Immature natural killer cell (primary cell): ENCODE results near the gene USP5. TPM values are rescaled to one million over a fixed set of nuclear protein-coding genes. Genes with fewer than 3 reads are reported as not detected.
"Not testable (repeated sequence)": the region's sequence is repeated elsewhere in the genome, so short reads cannot be mapped to it uniquely, and the experiment has no call there.

Experiments used
- DNase-seq, 3 donors: peaks; one replicate each; pipeline ENCODE4 v3.0.0; 2022; ENCODE audit warnings: mixed read lengths in 1 of 3
- H3K27ac Mint-ChIP-seq, 6 donors: one replicate each; pipeline ENCODE4 v1.8.0; 2020; ENCODE audit warnings: mixed read lengths in 6 of 6, mild to moderate bottlenecking in 5 of 6, inconsistent platforms in 4 of 6, moderate library complexity in 3 of 6
- H3K27me3 Mint-ChIP-seq, 3 donors: one replicate each; pipeline ENCODE4 v1.8.0; 2020 to 2021; ENCODE audit warnings: low read depth in 3 of 3, mild to moderate bottlenecking in 3 of 3, mixed read lengths in 3 of 3, moderate library complexity in 3 of 3, inconsistent platforms in 1 of 3
- H3K36me3 Mint-ChIP-seq, 3 donors: one replicate each; pipeline ENCODE4 v1.8.0; 2020; ENCODE audit warnings: mixed read lengths in 3 of 3, inconsistent platforms in 2 of 3, mild to moderate bottlenecking in 2 of 3
- H3K4me1 Mint-ChIP-seq, 2 donors: one replicate each; pipeline ENCODE4 v1.8.0; 2020; ENCODE audit warnings: inconsistent platforms in 2 of 2, mild to moderate bottlenecking in 2 of 2, mixed read lengths in 2 of 2, moderate library complexity in 1 of 2
- H3K4me3 Mint-ChIP-seq, 5 donors: one replicate each; pipeline ENCODE4 v1.8.0; 2020; ENCODE audit warnings: mild to moderate bottlenecking in 5 of 5, mixed read lengths in 5 of 5, inconsistent platforms in 3 of 5, moderate library complexity in 3 of 5
- H3K9me3 Mint-ChIP-seq, 6 donors: one replicate each; pipeline ENCODE4 v1.8.0; 2020; ENCODE audit warnings: mild to moderate bottlenecking in 6 of 6, mixed read lengths in 6 of 6, inconsistent platforms in 4 of 6, moderate library complexity in 3 of 6
- polyA plus RNA-seq, 3 donors: library from polyadenylated mRNA; unstranded; fragments of 300-500 nt; fragmentation: Illumina TruSeq; gene quantifications; one replicate each; pipeline ENCODE4 v1.2.3, GENCODE V29; 2021

The USP5 gene
- polyA plus RNA-seq, 3 donors from 2014 or later, result 41.3 to 54.0 (median 52.0) TPM

- no peaks in the 10 kb centered on the region for H3K9me3 Mint-ChIP-seq
- H3K36me3 Mint-ChIP-seq, result no peaks in the 10 kb centered on the region
- peaks cover 0 to 3% (median 0%) of the 10 kb centered on the region in 3 donors for H3K27me3 Mint-ChIP-seq
- no peaks in the 10 kb centered on the region for H3K4me1 Mint-ChIP-seq
- DNase-seq, result no peak
- no peak overlapping the region for H3K27ac Mint-ChIP-seq
- H3K4me3 Mint-ChIP-seq, result no peak overlapping the region
These were observed 51.8 kb downstream of the USP5 start for GRCh38 chr12:6903722-6904121.

DNA sequence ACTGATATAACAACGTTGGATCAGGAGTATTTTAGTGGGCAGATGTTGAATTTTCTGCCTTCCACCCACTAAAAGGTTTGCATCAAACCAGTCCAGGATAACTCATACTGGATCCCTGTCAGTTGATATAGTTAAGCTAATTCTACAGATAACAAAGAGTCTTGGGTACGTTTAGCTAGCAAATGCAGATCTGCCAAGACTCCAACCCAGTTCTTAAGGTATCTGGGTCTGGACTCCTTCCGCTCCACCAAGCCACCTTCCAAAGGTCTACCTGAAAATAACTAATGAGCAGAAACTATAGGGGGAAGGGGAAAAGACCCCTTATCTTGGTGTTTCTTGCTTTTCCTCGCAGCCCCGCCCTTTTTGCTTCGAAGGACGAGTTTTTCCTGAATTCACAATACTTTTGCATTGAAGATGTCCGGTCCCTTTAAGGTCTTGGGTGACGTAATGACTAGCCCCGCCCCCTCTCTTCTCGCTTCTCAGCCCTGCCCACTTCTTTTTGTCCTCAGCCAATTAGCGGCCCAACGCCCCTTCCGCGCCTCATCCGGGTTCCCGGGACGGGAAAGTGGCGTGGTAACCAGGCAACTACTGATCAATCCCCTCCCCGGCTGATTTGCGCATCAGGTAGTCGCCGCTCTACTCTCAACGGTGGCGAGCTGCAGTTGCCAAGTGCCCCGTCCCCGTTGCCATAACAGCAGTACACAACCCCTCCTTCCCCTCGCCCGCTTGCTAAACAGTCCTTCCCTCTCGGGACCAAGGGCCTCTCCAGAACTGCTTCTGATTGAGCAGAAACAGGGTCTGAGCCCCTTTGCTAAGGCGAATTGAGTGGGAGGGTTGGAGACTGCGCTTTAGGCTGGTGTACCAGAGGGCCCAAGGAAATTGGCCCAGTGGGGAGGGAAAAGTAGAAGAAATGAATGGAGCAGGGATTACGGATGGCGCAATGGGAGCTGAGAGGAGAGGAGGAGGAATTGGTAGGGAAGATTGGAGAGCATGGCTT is 52.6 kb downstream of the USP5 start, which contains the start of gene LRRC23:
TSS of gene LRRC23 (plus strand) at position 543 of the 997 bp plus-strand sequence. CDS start 812 bp downstream, outside the sequence.
- H3K36me3 Mint-ChIP-seq, result no peaks in the 10 kb centered on the region
- DNase-seq, result peak; percentile 97
- H3K4me3 Mint-ChIP-seq, result no peak within 1 kb of the TSS
- no peaks in the 10 kb centered on the region for H3K4me1 Mint-ChIP-seq
- no peak within 1 kb of the TSS for H3K27ac Mint-ChIP-seq
- no peaks in the 10 kb centered on the region for H3K9me3 Mint-ChIP-seq
- peaks cover 0 to 3% (median 0%) of the 10 kb centered on the region in 3 donors for H3K27me3 Mint-ChIP-seq

DNA sequence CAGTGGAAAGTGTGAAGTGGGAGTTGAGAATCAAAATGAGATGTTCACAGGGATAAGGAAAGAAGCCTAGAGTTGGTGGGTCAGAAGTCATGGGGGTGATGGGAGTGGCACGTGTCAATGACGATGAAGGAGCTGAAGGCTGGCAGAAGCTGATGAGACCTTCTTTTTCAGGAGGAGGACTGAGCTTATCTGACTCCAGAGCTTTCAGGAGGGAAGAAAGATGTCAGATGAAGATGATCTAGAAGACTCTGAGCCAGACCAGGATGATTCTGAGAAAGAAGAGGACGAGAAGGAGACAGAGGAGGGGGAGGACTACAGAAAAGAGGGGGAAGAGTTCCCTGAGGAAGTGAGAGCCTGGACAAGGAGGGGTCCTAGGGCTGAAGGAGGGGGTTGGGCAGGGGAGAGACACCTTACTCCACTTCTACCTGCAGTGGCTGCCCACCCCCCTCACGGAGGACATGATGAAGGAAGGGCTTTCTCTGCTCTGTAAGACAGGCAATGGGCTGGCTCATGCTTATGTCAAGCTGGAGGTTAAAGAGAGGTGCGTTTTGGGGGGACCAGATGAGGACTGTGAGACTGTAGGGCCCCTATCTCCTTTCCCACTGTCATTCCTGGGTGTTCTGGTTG is 53.6 kb downstream of the USP5 start:
- peaks cover 0 to 3% (median 0%) of the 10 kb centered on the region in 3 donors for H3K27me3 Mint-ChIP-seq
- H3K4me1 Mint-ChIP-seq, result no peaks in the 10 kb centered on the region
- H3K27ac Mint-ChIP-seq, result no peak overlapping the region
- H3K36me3 Mint-ChIP-seq, result no peaks in the 10 kb centered on the region
- no peaks in the 10 kb centered on the region for H3K9me3 Mint-ChIP-seq
- no peak overlapping the region for H3K4me3 Mint-ChIP-seq
- no peak for DNase-seq

GRCh38 chr12:6908141-6908540 is 56.2 kb downstream of the USP5 start:
- H3K4me1 Mint-ChIP-seq, H3K9me3 Mint-ChIP-seq, H3K36me3 Mint-ChIP-seq, H3K4me3 Mint-ChIP-seq, DNase-seq, H3K27me3 Mint-ChIP-seq: not testable (repeated sequence)
- H3K27ac Mint-ChIP-seq, result peak overlapping the region in 1 of 6 donors; percentile 42

GRCh38 chr12:6909421-6910145 is 57.6 kb downstream of the USP5 start:
- no peak for DNase-seq
- no peak overlapping the region for H3K4me3 Mint-ChIP-seq
- H3K36me3 Mint-ChIP-seq, result no peaks in the 10 kb centered on the region
- peaks cover under 1 to 3% (median under 1%) of the 10 kb centered on the region in 3 donors for H3K27me3 Mint-ChIP-seq
- no peak overlapping the region for H3K27ac Mint-ChIP-seq
- H3K9me3 Mint-ChIP-seq, result no peaks in the 10 kb centered on the region
- H3K4me1 Mint-ChIP-seq, result peaks cover 8 to 18% of the 10 kb centered on the region in 2 donors

- H3K27ac Mint-ChIP-seq, result peak overlapping the region in 1 of 6 donors; percentile 74
- no peaks in the 10 kb centered on the region for H3K36me3 Mint-ChIP-seq
- no peak for DNase-seq
- H3K4me3 Mint-ChIP-seq, result peak overlapping the region in 2 of 5 donors; percentile 87 to 94
- H3K9me3 Mint-ChIP-seq, result no peaks in the 10 kb centered on the region
- H3K27me3 Mint-ChIP-seq, result peaks cover 2 to 5% (median 3%) of the 10 kb centered on the region in 3 donors
- H3K4me1 Mint-ChIP-seq, result peaks cover 16 to 25% of the 10 kb centered on the region in 2 donors
These were observed 60.4 kb downstream of the USP5 start for GRCh38 chr12:6912164-6912935.

DNA sequence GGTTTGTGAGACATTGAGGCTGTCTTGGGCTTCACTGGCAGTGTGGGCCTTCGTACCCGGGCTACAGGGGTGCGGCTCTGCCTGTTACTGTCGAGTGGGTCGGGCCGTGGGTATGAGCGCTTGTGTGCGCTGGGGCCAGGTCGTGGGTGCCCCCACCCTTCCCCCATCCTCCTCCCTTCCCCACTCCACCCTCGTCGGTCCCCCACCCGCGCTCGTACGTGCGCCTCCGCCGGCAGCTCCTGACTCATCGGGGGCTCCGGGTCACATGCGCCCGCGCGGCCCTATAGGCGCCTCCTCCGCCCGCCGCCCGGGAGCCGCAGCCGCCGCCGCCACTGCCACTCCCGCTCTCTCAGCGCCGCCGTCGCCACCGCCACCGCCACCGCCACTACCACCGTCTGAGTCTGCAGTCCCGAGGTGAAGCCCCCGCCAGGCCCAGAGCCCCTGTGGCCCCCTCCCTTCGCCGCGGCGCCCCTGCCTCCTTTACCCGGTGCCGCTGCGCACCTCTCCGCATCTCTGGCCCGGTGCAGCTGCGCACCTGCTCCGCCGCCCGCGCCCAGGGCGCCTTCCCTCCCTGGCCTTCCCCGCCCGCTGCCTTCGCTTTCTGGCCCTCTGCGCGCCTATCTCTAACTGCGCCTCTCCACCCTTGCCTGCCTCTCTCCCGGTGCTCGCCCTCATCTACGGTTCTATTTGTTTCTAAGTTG is 62.4 kb downstream of the USP5 start, which contains the start of gene ENO2:
TSS of gene ENO2 (plus strand) at position 335 of the 701 bp plus-strand sequence. CDS start 1,253 bp downstream, outside the sequence.
- DNase-seq, result peak; percentile 78 to 83 (median 81)
- no peaks in the 10 kb centered on the region for H3K9me3 Mint-ChIP-seq
- H3K4me1 Mint-ChIP-seq, result peaks cover 16 to 25% of the 10 kb centered on the region in 2 donors
- peak within 1 kb of the TSS; percentile 86 to 94 (median 87) for H3K4me3 Mint-ChIP-seq
- H3K27ac Mint-ChIP-seq, result peak within 1 kb of the TSS; percentile 74 to 90 (median 86)
- no peaks in the 10 kb centered on the region for H3K36me3 Mint-ChIP-seq
- peaks cover 2 to 5% (median 3%) of the 10 kb centered on the region in 3 donors for H3K27me3 Mint-ChIP-seq

DNA sequence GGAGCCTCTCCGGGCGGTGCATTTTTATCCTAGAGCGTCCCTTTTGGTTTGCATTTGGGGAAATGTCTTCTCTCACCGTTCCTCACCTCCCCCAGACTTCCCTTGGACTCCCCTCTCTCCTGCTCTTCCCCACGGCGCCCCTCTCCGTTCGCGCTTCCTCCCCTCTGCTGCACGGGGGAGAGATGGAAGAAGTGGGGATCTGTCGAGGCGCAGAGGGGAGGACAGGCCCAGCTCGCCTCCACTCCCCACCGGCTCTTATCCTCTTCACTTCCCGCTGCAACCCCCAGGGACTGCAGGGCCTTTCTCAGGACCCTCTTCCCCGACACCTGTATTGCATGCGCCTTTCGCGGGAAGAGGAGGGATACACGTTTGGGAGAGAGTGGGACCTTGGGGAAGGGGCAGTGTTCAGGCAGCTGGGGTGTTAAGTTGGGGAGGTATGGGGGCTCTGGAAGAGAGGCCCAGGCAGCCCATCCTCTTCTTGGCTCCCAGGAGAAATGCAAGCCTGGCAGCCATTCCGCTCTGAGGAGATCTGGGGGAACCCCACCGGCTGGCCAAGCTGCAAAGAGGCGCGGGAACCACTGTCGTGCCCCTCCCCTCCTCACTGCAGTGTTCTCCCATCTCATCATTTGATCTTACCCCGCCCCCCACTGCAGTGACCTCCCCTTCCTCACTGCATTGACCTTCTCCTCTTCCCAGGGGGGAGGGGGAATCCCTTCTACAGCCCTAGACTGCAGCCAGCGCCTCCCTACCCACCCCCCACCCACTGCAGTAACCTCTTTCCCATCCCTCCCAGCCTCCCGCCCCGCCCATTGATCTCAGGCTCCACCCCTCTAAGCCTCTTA is 63.2 kb downstream of the USP5 start:
- no peaks in the 10 kb centered on the region for H3K9me3 Mint-ChIP-seq

GRCh38 chr12:6915789-6916285 is 63.9 kb downstream of the USP5 start:
- Mint-ChIP-seq H3K36me3 (peaks cover 0 to 5% (median 0%) of the 10 kb centered on the region in 3 donors), H3K27ac (peak overlapping the region in 3 of 6 donors; percentile 13 to 42 (median 24)), H3K27me3 (peaks cover 2 to 9% (median 3%) of the 10 kb centered on the region in 3 donors), H3K9me3 (no peaks in the 10 kb centered on the region), H3K4me1 (peaks cover 16 to 25% of the 10 kb centered on the region in 2 donors), H3K4me3 (peak overlapping the region in 2 of 5 donors; percentile 57 to 62)
- no peak for DNase-seq

More for the DNA sequence above, 63.2 kb downstream of the USP5 start:
- peaks cover 0 to 5% (median 0%) of the 10 kb centered on the region in 3 donors for H3K36me3 Mint-ChIP-seq
- H3K27ac Mint-ChIP-seq, result peak overlapping the region; percentile 74 to 90 (median 86)
- H3K4me3 Mint-ChIP-seq, result peak overlapping the region; percentile 86 to 94 (median 87)
- peaks cover 2 to 9% (median 3%) of the 10 kb centered on the region in 3 donors for H3K27me3 Mint-ChIP-seq
- H3K4me1 Mint-ChIP-seq, result peaks cover 16 to 25% of the 10 kb centered on the region in 2 donors
- no peak for DNase-seq
